Inflammatory macrophage treated with lipopolysaccharide for 4 hours (primary cell): Measurements from ENCODE around the gene UQCC2.

Experiments
- DNase-seq: peaks from one replicate; pipeline ENCODE4 v3.0.0-alpha.2; 2020

The UQCC2 gene

GRCh38 chr6:33711140-33712129 is at the start of gene UQCC2:
UQCC2 (minus strand) TSS chr6:33711700; CDS start chr6:33711686, 14 bp downstream.
- peak; percentile 98 for DNase-seq

- no peak for DNase-seq
Observed at GRCh38 chr6:33759887-33760629, 48.6 kb upstream of the UQCC2 start.

GRCh38 chr6:33758815-33759216 is 47.3 kb upstream of the UQCC2 start:
- no peak for DNase-seq

GRCh38 chr6:33757906-33758305 is 46.4 kb upstream of the UQCC2 start:
- no peak for DNase-seq

GRCh38 chr6:33757113-33757512 is 45.6 kb upstream of the UQCC2 start:
- no peak for DNase-seq

- no peak for DNase-seq
Observed at GRCh38 chr6:33756211-33756954, 44.9 kb upstream of the UQCC2 start.

- no peak for DNase-seq
Observed at GRCh38 chr6:33755070-33755869, 43.8 kb upstream of the UQCC2 start.

GRCh38 chr6:33754222-33754621 is 42.7 kb upstream of the UQCC2 start:
- DNase-seq, result no peak

- no peak for DNase-seq
Observed at GRCh38 chr6:33752646-33753015, 41.1 kb upstream of the UQCC2 start.

GRCh38 chr6:33751771-33752645 is 40.5 kb upstream of the UQCC2 start:
- no peak for DNase-seq

- no peak for DNase-seq
Observed at GRCh38 chr6:33750244-33750991, 38.9 kb upstream of the UQCC2 start.

GRCh38 chr6:33749401-33749800 is 37.9 kb upstream of the UQCC2 start:
- no peak for DNase-seq

GRCh38 chr6:33748841-33749240 is 37.3 kb upstream of the UQCC2 start:
- no peak for DNase-seq

GRCh38 chr6:33747823-33748222 is 36.3 kb upstream of the UQCC2 start:
- DNase-seq, result no peak

GRCh38 chr6:33746651-33747100 is 35.2 kb upstream of the UQCC2 start, which contains the start of gene IP6K3:
IP6K3 (minus strand) TSS chr6:33746905; CDS start chr6:33735476, 11,429 bp downstream.
- DNase-seq, result no peak

GRCh38 chr6:33746036-33746600 is 34.6 kb upstream of the UQCC2 start:
- DNase-seq, result no peak

- no peak for DNase-seq
Observed at GRCh38 chr6:33745548-33745947, 34.0 kb upstream of the UQCC2 start.

GRCh38 chr6:33744895-33745546 is 33.5 kb upstream of the UQCC2 start:
- DNase-seq, result no peak
